ENCODE measurements around the gene TOGARAM1.

Gene TOGARAM1

DNA sequence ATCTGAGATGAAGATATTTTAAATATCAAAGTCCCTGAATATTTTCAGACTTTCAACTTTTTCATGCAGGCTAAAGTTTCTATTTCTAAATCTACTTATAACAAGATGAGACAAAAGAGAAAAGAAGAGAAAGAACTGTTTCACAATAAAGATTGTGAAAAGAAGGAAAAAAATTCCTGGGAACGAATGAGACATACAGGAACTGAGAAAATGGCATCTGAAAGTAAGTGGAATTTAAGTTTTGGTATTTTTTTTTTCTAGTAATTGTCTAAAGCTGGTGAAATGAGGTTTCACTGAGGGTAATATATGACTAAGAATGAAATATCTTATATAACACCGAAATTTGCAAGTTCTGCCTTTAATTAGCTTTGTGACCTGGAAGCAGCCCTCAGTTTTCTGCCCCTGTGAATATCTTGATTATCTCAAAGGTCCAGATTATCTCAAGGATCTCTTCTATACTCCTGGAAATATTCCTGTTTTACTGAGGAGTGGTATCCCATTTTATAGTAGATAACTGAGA lies 66.2 kb downstream of the TOGARAM1 start:
- no peaks in the 10 kb centered on the region for H3F3A ChIP-seq (ENCODE audit: insufficient read depth, low read length)
- H4K20me1 ChIP-seq (ENCODE audit: insufficient read depth, low read length): no peaks in the 10 kb centered on the region
- no peak overlapping the region for H3K27ac ChIP-seq (ENCODE audit: low read depth, low read length, poor library complexity, severe bottlenecking)
- H3K27me3 ChIP-seq (ENCODE audit: insufficient read depth, low read length): no peaks in the 10 kb centered on the region
- H3K9me3 ChIP-seq (ENCODE audit: low read length): no peaks in the 10 kb centered on the region
- no peak overlapping the region for H3K4me3 ChIP-seq (ENCODE audit: low read depth, low read length, poor library complexity, severe bottlenecking)
- no peak for TF ChIP-seq EZH2 (IDR thresholded peaks at IDR 0.05; ENCODE audit: borderline replicate concordance, low read length)
- TF ChIP-seq, protein P1, sequence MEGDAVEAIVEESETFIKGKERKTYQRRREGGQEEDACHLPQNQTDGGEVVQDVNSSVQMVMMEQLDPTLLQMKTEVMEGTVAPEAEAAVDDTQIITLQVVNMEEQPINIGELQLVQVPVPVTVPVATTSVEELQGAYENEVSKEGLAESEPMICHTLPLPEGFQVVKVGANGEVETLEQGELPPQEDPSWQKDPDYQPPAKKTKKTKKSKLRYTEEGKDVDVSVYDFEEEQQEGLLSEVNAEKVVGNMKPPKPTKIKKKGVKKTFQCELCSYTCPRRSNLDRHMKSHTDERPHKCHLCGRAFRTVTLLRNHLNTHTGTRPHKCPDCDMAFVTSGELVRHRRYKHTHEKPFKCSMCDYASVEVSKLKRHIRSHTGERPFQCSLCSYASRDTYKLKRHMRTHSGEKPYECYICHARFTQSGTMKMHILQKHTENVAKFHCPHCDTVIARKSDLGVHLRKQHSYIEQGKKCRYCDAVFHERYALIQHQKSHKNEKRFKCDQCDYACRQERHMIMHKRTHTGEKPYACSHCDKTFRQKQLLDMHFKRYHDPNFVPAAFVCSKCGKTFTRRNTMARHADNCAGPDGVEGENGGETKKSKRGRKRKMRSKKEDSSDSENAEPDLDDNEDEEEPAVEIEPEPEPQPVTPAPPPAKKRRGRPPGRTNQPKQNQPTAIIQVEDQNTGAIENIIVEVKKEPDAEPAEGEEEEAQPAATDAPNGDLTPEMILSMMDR (IDR thresholded peaks at IDR 0.05; ENCODE audit: low read length): no peak
- H3K4me1 ChIP-seq (ENCODE audit: insufficient read depth, low read length, severe bottlenecking): no peaks in the 10 kb centered on the region
- no peaks in the 10 kb centered on the region for H3K9me2 ChIP-seq (ENCODE audit: low read depth, low read length)
- H3K4me2 ChIP-seq (ENCODE audit: low read length): no peak overlapping the region
- no peaks in the 10 kb centered on the region for H3K79me2 ChIP-seq (ENCODE audit: insufficient read depth, low read length)
- H3K9ac ChIP-seq (ENCODE audit: low read length): no peak overlapping the region
- no peak overlapping the region for H2AFZ ChIP-seq (ENCODE audit: low read length)
- H3K36me3 ChIP-seq (ENCODE audit: insufficient read depth, low read length): peaks cover 44% of the 10 kb centered on the region

DNA sequence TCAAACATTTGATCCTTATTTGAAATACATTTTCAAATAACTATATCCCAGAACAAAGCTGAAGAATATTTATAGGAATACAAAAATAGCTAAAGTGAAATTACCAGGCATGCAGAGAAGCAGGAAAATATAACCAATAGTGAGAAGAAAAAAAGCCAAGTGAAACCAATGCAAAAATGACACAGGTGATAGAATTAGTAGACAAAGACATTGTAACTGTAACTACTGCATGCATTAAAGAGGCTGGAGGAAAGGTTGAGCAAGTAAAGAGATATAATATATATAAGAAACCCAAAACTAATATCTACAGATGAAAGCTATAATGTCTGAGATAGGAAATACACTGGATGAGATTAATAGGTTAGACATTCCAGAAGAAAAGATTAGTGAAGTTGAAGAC lies 72.7 kb downstream of the TOGARAM1 start:
- Histone ChIP-seq H3F3A (ENCODE audit: insufficient read depth, low read length) (no peaks in the 10 kb centered on the region), H3K4me3 (ENCODE audit: low read depth, low read length, poor library complexity, severe bottlenecking) (no peak overlapping the region), H3K27me3 (ENCODE audit: insufficient read depth, low read length) (no peaks in the 10 kb centered on the region), H3K9me3 (ENCODE audit: low read length) (peaks cover 14% of the 10 kb centered on the region), H3K4me1 (ENCODE audit: insufficient read depth, low read length, severe bottlenecking) (no peaks in the 10 kb centered on the region), H3K79me2 (ENCODE audit: insufficient read depth, low read length) (no peaks in the 10 kb centered on the region), H3K9ac (ENCODE audit: low read length) (no peak overlapping the region), H2AFZ (ENCODE audit: low read length) (no peak overlapping the region), H3K9me2 (ENCODE audit: low read depth, low read length) (no peaks in the 10 kb centered on the region), H3K4me2 (ENCODE audit: low read length) (no peak overlapping the region), H3K36me3 (ENCODE audit: insufficient read depth, low read length) (peaks cover 64% of the 10 kb centered on the region), H3K27ac (ENCODE audit: low read depth, low read length, poor library complexity, severe bottlenecking) (no peak overlapping the region), H4K20me1 (ENCODE audit: insufficient read depth, low read length) (no peaks in the 10 kb centered on the region)
- TF ChIP-seq, protein P1 (IDR thresholded peaks at IDR 0.05; ENCODE audit: low read length): no peak
- no peak for TF ChIP-seq EZH2 (IDR thresholded peaks at IDR 0.05; ENCODE audit: borderline replicate concordance, low read length)

DNA sequence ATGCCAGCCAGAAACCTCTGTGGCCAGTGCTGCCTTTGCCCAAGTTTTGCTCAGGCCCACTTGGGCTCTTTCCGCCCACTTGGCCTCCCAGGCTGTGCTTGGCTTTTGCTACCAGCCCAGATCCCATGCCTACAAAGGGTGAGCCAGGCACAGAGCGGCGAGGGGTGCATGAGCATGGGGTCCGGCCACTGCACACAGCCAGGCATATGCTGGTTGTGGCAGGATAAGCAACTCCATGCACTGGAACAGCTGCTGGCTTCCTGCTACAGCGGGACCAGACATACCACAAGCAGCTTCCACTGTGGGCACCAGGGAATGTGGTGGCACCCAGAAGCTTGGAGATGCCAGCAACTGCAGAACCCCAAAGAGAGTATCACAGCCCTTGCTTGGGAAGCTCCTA lies 76.3 kb downstream of the TOGARAM1 start:
- H3K9me2 ChIP-seq (ENCODE audit: low read depth, low read length): no peaks in the 10 kb centered on the region
- TF ChIP-seq EZH2 (IDR thresholded peaks at IDR 0.05; ENCODE audit: borderline replicate concordance, low read length): no peak
- TF ChIP-seq, protein P1 (IDR thresholded peaks at IDR 0.05; ENCODE audit: low read length): no peak
- H3K79me2 ChIP-seq (ENCODE audit: insufficient read depth, low read length): no peaks in the 10 kb centered on the region
- no peaks in the 10 kb centered on the region for H4K20me1 ChIP-seq (ENCODE audit: insufficient read depth, low read length)
- no peak overlapping the region for H3K27ac ChIP-seq (ENCODE audit: low read depth, low read length, poor library complexity, severe bottlenecking)
- H3K4me1 ChIP-seq (ENCODE audit: insufficient read depth, low read length, severe bottlenecking): no peaks in the 10 kb centered on the region
- no peak overlapping the region for H3K4me3 ChIP-seq (ENCODE audit: low read depth, low read length, poor library complexity, severe bottlenecking)
- peaks cover 45% of the 10 kb centered on the region for H3K36me3 ChIP-seq (ENCODE audit: insufficient read depth, low read length)
- no peaks in the 10 kb centered on the region for H3F3A ChIP-seq (ENCODE audit: insufficient read depth, low read length)
- H2AFZ ChIP-seq (ENCODE audit: low read length): no peak overlapping the region
- H3K4me2 ChIP-seq (ENCODE audit: low read length): no peak overlapping the region
- H3K9me3 ChIP-seq (ENCODE audit: low read length): peaks cover 14% of the 10 kb centered on the region
- no peak overlapping the region for H3K9ac ChIP-seq (ENCODE audit: low read length)
- no peaks in the 10 kb centered on the region for H3K27me3 ChIP-seq (ENCODE audit: insufficient read depth, low read length)

Measured in OCI-LY1 (cell line).